ENCODE measurements around the gene DNAJC10. TPM values are rescaled to one million over a fixed set of nuclear protein-coding genes. Genes with fewer than 3 reads are reported as not detected.

The DNAJC10 gene
- total and polyA plus RNA-seq, 2 of the 4 experiments (the other 2 are of a cell fraction): 34.6 to 53.2 TPM

DNA sequence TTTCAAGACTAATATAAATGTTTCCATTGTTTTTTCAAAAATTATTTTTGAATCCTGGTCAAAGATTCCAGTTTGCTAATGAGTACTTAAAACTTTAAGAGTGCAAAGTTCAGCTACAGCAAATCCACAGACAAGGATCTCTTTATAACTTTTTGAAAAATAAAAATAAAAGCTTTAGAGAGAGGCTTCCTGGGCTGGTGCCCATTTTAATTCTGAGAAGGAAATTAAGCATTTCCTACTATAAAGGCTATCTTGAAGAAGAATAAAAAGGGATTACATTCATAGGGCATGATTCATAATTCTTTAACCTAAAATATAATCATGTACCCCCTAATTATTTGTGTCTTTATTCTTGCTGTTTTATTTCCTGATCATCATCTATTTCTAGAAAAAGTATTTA lies 38.2 kb downstream of the DNAJC10 start:
- H3K9me3 ChIP-seq (ENCODE audit: control insufficient read depth, insufficient read depth, low read length): no peaks in the 10 kb centered on the region
- no peak overlapping the region for H2AFZ ChIP-seq (replicated peaks; ENCODE audit: low read length, poor library complexity)
- H3K14ac ChIP-seq (replicated peaks; ENCODE audit: low read depth, low read length): no peak overlapping the region
- ChIA-PET CTCF (interaction anchor here (0.5 to 1.9 kb wide), 4 partner anchors 8 to 369 kb away, joined by 3 to 7 read pairs (median 5); no protein-coding TSS in a partner anchor), POLR2A (ENCODE audit: unreplicated experiment) (no interaction called here)
- no peaks in the 10 kb centered on the region for H3K27me3 ChIP-seq (ENCODE audit: control insufficient read depth, insufficient read depth, low read length)
- no peak overlapping the region for H2AK9ac ChIP-seq (replicated peaks; ENCODE audit: low read depth, low read length, poor library complexity)
- TF ChIP-seq POLR2A (IDR thresholded peaks at IDR 0.05; ENCODE audit: low read depth, low read length): no peak
- no peak for TF ChIP-seq RAD21 (IDR thresholded peaks at IDR 0.05; ENCODE audit: low read length)
- TF ChIP-seq SMC3 (IDR thresholded peaks at IDR 0.05; ENCODE audit: low read depth, low read length): no peak
- no peak for TF ChIP-seq CEBPB (IDR thresholded peaks at IDR 0.05; ENCODE audit: low read depth, low read length)
- no peak overlapping the region for H2BK120ac ChIP-seq (ENCODE audit: low read depth, low read length)
- ATAC-seq (ENCODE audit: low read depth) (no peak), DNase-seq (no peak)
- no peak overlapping the region for H3K4ac ChIP-seq (ENCODE audit: low read depth, low read length)
- no peak overlapping the region for H3K27ac ChIP-seq (ENCODE audit: insufficient read depth, low read length)
- no peak overlapping the region for H3K23ac ChIP-seq (ENCODE audit: low read depth, low read length)
- dilution Hi-C loops (cut with HindIII; ENCODE audit: low sequenced_read_pairs, unreplicated experiment): no loop called here
- peaks cover 3% of the 10 kb centered on the region in 2 experiments; a peak in 1 of 4 replicates for H3K79me1 ChIP-seq (ENCODE audit: low read depth in 1 of 2, low read length in 2 of 2)
- no peak overlapping the region for H3K9ac ChIP-seq (ENCODE audit: low read depth, low read length)
- H3K4me1 ChIP-seq (ENCODE audit: control insufficient read depth, insufficient read depth, low read length): no peaks in the 10 kb centered on the region
- no peak overlapping the region for H4K8ac ChIP-seq (ENCODE audit: low read depth in 2 of 2, low read length in 2 of 2)
- H2BK15ac ChIP-seq (ENCODE audit: low read depth, low read length): no peak overlapping the region
- BruUV-seq (replicated peaks): no TSS peak
- in situ Hi-C loops (cut with MboI; ENCODE audit: low sequenced_read_pairs): no loop called here
- no peak overlapping the region for H3K56ac ChIP-seq (ENCODE audit: extremely low read depth, insufficient read depth, low read length)
- no peak overlapping the region for H4K5ac ChIP-seq (ENCODE audit: low read depth, low read length)
- H4K91ac ChIP-seq (ENCODE audit: insufficient read depth, low read depth, low read length): no peak overlapping the region
- H3K9me1 ChIP-seq (ENCODE audit: insufficient read depth, low read length): no peaks in the 10 kb centered on the region
- no peak overlapping the region for H2BK20ac ChIP-seq (ENCODE audit: low read depth, low read length)
- peaks cover 13% of the 10 kb centered on the region for H3K36me3 ChIP-seq (ENCODE audit: control insufficient read depth, insufficient read depth, low read length)
- H2BK5ac ChIP-seq (ENCODE audit: low read depth, low read length, poor library complexity, severe bottlenecking): no peak overlapping the region
- intact Hi-C loops (cut with micrococcal nuclease): no loop called here
- H2AK5ac ChIP-seq (ENCODE audit: low read depth, low read length): no peak overlapping the region
- no peaks in the 10 kb centered on the region for H4K20me1 ChIP-seq (ENCODE audit: insufficient read depth, low read length)
- no peak overlapping the region for H3K18ac ChIP-seq (ENCODE audit: low read depth, low read length)
- H3K4me3 ChIP-seq (ENCODE audit: insufficient read depth, low read depth, low read length): no peak overlapping the region
- no peak overlapping the region for H3K4me2 ChIP-seq (ENCODE audit: low read depth, low read length)
